ENCODE data around the gene SLC3A2. TPM values are rescaled to one million over a fixed set of nuclear protein-coding genes. Genes with fewer than 3 reads are reported as not detected.
A peak's percentile ranks its signal among the peaks of the same experiment; 100 is the strongest.

Gene SLC3A2
- total RNA-seq: 71.8 and 79.2 TPM in 2 replicates
- 93.8 and 100 TPM in 2 replicates for polyA plus RNA-seq

- Histone ChIP-seq H3K4me3 (peak within 1 kb of the TSS; percentile 70), H3K27me3 (no peaks in the 10 kb centered on the region), H3K9me3 (ENCODE audit: low read depth) (no peaks in the 10 kb centered on the region), H3K36me3 (peaks cover 33% of the 10 kb centered on the region), H3K4me1 (ENCODE audit: low read depth) (peaks cover 17% of the 10 kb centered on the region), H3K27ac (peak within 1 kb of the TSS; percentile 94)
- peak; percentile 92 to 93 for DNase-seq (ENCODE audit: low read depth in 1 of 2, low spot score in 1 of 2)
- TF ChIP-seq CTCF (IDR thresholded peaks at IDR 0.05; ENCODE audit: low read depth, low read length): peak; percentile 55
Observed at GRCh38 chr11:62880803-62881578, at the start of gene SLC3A2. Gene SLC3A2, plus strand, starts transcription at chr11:62880896. Its CDS starts 128 bp downstream, at chr11:62881024.

- H3K27me3 ChIP-seq: no peaks in the 10 kb centered on the region
- H3K36me3 ChIP-seq: peaks cover 15% of the 10 kb centered on the region
- no peaks in the 10 kb centered on the region for H3K9me3 ChIP-seq (ENCODE audit: low read depth)
- H3K4me1 ChIP-seq (ENCODE audit: low read depth): peaks cover 10% of the 10 kb centered on the region
- H3K4me3 ChIP-seq: peak overlapping the region; percentile 90
- DNase-seq (ENCODE audit: low read depth in 1 of 2, low spot score in 1 of 2): peak in 1 of 2 donors; percentile 85
- TF ChIP-seq CTCF (IDR thresholded peaks at IDR 0.05; ENCODE audit: low read depth, low read length): no peak
- H3K27ac ChIP-seq: peak overlapping the region; percentile 97
Observed at GRCh38 chr11:62830904-62831519, 49.7 kb upstream of the SLC3A2 start.

GRCh38 chr11:62831520-62832335, 49.0 kb upstream of the SLC3A2 start, which contains the start of gene STX5:
Gene STX5, minus strand, starts transcription at chr11:62832051. Its CDS starts 808 bp downstream, at chr11:62831243.
- no peaks in the 10 kb centered on the region for H3K27me3 ChIP-seq
- peaks cover 9% of the 10 kb centered on the region for H3K36me3 ChIP-seq
- H3K4me1 ChIP-seq (ENCODE audit: low read depth): peaks cover 10% of the 10 kb centered on the region
- TF ChIP-seq CTCF (IDR thresholded peaks at IDR 0.05; ENCODE audit: low read depth, low read length): no peak
- H3K9me3 ChIP-seq (ENCODE audit: low read depth): no peaks in the 10 kb centered on the region
- peak within 1 kb of the TSS; percentile 90 for H3K4me3 ChIP-seq
- DNase-seq (ENCODE audit: low read depth in 1 of 2, low spot score in 1 of 2): peak; percentile 99 to 100
- H3K27ac ChIP-seq: peak within 1 kb of the TSS; percentile 97

- Histone ChIP-seq H3K4me1 (ENCODE audit: low read depth) (peaks cover 10% of the 10 kb centered on the region), H3K27me3 (no peaks in the 10 kb centered on the region), H3K36me3 (peaks cover under 1% of the 10 kb centered on the region), H3K4me3 (peak within 1 kb of the TSS; percentile 90), H3K27ac (peak within 1 kb of the TSS; percentile 97), H3K9me3 (ENCODE audit: low read depth) (no peaks in the 10 kb centered on the region)
- DNase-seq (ENCODE audit: low read depth in 1 of 2, low spot score in 1 of 2): no peak
- TF ChIP-seq CTCF (IDR thresholded peaks at IDR 0.05; ENCODE audit: low read depth, low read length): no peak
Observed at GRCh38 chr11:62832336-62833234, 48.1 kb upstream of the SLC3A2 start, which contains the start of gene TEX54. Gene TEX54, minus strand, starts transcription at chr11:62832841.

Measured in cardiac muscle cell (in vitro differentiated cells and primary cell).